Adrenal gland (tissue), 5 donors: Measurements from ENCODE around the gene TMEM161A.

Experiments
- POLR2A ChIP-seq, 2 donors: fragments of 450-650 bp; IDR thresholded peaks; one replicate each; pipeline ENCODE4 v1.6.1; 2017; ENCODE audit warnings: antibody characterized with exemption in 2 of 2, mild to moderate bottlenecking in 2 of 2, moderate library complexity in 1 of 2
- TF ChIP-seq, protein P1 (sequence below), 6 experiments: fragments of 450-650 bp in 4 of 6; fragments of 200-600 bp in 2 of 6; sonication (generic) in 1 of 6; IDR thresholded peaks; 1 replicate in 5 of 6; 2 replicates in 1 of 6; pipeline versions ENCODE4 v1.5.1 to v1.8.0; 2016 to 2021; ENCODE audit warnings: antibody characterized with exemption in 6 of 6, mild to moderate bottlenecking in 2 of 6, moderate library complexity in 1 of 6
- donor health status: DM: no; HTN: no; CAD: no.

DNA sequence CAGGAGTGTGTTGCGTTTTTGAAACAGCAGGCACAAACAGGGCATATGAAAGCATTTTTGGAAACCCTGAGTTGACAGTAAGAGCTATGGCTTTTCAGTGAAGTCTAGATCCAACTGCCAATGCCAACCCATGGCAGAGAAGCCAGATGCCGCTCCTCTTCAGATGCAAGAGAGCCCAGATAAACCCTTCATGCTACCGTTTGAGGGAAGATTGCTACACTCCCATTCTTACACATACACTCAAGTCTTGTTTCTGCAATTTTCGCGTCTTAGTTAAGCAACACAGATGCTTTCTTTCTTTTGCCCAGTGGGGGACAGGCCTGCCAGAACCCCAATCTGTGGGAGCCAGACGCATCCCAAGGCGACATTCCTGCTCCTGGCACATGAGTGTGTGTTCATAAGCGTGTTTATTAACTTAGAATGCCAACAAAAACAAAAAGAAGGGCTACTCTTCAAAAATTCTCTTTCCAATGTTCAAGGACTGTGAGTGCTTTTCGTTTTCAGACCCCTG lies 43.3 kb upstream of the TMEM161A start:
- TF ChIP-seq, protein P1, sequence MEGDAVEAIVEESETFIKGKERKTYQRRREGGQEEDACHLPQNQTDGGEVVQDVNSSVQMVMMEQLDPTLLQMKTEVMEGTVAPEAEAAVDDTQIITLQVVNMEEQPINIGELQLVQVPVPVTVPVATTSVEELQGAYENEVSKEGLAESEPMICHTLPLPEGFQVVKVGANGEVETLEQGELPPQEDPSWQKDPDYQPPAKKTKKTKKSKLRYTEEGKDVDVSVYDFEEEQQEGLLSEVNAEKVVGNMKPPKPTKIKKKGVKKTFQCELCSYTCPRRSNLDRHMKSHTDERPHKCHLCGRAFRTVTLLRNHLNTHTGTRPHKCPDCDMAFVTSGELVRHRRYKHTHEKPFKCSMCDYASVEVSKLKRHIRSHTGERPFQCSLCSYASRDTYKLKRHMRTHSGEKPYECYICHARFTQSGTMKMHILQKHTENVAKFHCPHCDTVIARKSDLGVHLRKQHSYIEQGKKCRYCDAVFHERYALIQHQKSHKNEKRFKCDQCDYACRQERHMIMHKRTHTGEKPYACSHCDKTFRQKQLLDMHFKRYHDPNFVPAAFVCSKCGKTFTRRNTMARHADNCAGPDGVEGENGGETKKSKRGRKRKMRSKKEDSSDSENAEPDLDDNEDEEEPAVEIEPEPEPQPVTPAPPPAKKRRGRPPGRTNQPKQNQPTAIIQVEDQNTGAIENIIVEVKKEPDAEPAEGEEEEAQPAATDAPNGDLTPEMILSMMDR (IDR thresholded peaks at IDR 0.05) = no peak
- no peak for TF ChIP-seq POLR2A (IDR thresholded peaks at IDR 0.05)
